HCT116 (cell line): ENCODE measurements around the gene GPA33.

Source experiments
- CTCF ChIP-seq, 3 experiments: fragments of 200-600 bp in 1 of 3; sonication (generic) in 1 of 3; IDR thresholded peaks in 2 of 3; conservative IDR thresholded peaks in 1 of 3; 2 replicates each; pipeline ENCODE4 v1.5.1; 2012 to 2017; ENCODE audit warnings: low read depth in 2 of 3, low read length in 2 of 3, antibody characterized with exemption in 1 of 3, borderline replicate concordance in 1 of 3, control low read depth in 1 of 3, mild to moderate bottlenecking in 1 of 3, mixed read lengths in 1 of 3, mixed run types in 1 of 3, moderate library complexity in 1 of 3; ENCODE audit not compliant: insufficient read depth in 1 of 3
- POLR2AphosphoS5 ChIP-seq: IDR thresholded peaks from 2 replicates; pipeline ENCODE4 v1.6.1; 2011; ENCODE audit warnings: mild to moderate bottlenecking, low read depth, low read length, moderate library complexity
- RAD21 ChIP-seq: IDR thresholded peaks from 2 replicates; pipeline ENCODE4 v1.6.1; 2012; ENCODE audit warnings: low read depth, mild to moderate bottlenecking

GRCh38 chr1:167071286-167071685 lies 18.9 kb downstream of the GPA33 start:
- TF ChIP-seq CTCF (IDR thresholded peaks at IDR 0.05 in 2 of 3, conservative IDR thresholded peaks at IDR 0.05 in 1 of 3; ENCODE audit: borderline replicate concordance in 1 of 3, insufficient read depth in 1 of 3, low read depth in 2 of 3, low read length in 2 of 3), result no peak
- TF ChIP-seq POLR2AphosphoS5, result no peak
- TF ChIP-seq RAD21, result no peak
